NCI-H526 treated with DMSO at 0.1 percent for 48 hours (cell line): Measurements from ENCODE around the gene SRGAP1.
A peak's percentile ranks its signal among the peaks of the same experiment; 100 is the strongest.

Source experiments
- DNase-seq: peaks from one replicate; lab custom pipeline; 2025; lab: John Stamatoyannopoulos, UW

Gene SRGAP1

DNA sequence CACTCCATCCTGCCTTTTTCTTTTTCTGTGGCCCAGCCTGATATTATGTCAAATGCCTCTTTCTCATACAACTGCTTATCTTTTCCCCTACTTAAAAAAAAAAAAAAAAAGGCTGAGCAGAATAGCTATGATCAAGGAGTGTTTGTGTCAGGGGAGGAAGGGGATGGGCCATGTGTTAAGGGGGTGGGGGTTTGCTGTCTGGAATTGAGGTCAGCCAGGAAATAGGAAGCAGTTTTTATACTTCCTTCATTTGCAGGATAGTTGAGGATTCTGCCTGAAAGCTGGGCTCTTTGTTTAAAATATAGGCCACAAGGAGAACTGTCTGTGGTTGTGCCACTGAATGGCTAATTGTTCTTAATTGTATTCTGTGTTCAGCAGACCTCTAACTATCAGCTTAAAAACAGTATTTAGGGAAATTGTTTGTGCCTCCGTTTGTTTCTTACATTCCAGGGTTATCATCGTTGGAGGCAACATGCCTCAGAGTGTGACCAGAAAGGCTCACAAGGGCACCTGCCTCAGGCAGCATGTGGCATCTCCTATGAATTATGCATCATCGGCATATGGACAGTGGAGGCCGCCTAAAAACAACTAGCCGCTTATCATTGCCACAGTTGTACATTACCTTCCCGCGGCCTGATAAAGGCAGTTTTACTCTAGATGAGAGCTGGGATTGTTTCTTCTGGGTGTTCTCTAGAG is 96.0 kb downstream of the SRGAP1 start:
- DNase-seq = peak; percentile 74

DNA sequence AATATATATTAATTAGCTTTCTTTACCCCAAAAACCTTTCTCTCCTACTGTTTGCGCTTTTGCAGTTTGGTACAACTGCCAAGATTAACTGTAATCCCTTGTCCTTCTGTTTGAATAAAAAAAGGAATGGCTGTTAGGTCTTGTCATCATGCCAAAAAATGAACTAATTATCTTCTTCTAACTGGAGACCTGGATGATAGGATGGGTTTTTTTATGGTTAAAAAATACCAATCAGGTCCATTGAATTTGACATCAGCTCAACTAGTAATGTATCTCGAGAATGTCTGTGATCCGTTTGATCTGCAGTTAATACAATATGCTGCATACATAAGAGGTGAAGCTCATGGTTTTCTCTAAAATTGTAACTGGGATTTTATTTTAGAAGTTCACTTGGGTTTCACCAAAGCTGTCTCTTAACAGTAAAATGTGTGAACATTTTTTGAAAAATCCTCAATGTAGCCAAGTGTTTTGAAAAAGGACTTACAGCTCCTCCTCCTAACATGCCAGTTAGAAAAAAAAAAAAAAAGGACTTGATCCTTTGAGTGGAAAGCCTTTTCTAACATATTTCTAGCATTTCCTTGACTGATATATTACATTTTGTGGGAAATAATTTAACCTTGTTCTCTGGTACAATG is 96.8 kb downstream of the SRGAP1 start:
- DNase-seq = no peak

DNA sequence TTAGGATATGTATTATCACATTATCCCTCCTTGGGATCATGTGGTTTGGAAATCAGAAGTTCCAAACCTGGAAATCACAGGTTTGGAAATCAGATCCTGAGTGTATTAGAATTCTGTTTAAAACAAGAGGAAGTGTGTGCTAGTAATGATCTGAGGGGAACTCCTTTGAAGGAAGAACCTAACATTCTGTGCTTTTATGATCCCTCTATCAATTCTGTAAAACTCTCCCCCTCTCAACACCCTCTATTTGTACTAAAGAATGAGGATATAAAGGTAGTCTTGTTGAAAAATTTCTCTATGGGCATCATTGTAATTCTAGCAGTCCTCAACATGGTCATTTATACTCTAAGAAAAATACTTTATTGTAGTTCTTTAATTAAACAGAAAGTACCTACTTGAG is 97.4 kb downstream of the SRGAP1 start:
- no peak for DNase-seq

DNA sequence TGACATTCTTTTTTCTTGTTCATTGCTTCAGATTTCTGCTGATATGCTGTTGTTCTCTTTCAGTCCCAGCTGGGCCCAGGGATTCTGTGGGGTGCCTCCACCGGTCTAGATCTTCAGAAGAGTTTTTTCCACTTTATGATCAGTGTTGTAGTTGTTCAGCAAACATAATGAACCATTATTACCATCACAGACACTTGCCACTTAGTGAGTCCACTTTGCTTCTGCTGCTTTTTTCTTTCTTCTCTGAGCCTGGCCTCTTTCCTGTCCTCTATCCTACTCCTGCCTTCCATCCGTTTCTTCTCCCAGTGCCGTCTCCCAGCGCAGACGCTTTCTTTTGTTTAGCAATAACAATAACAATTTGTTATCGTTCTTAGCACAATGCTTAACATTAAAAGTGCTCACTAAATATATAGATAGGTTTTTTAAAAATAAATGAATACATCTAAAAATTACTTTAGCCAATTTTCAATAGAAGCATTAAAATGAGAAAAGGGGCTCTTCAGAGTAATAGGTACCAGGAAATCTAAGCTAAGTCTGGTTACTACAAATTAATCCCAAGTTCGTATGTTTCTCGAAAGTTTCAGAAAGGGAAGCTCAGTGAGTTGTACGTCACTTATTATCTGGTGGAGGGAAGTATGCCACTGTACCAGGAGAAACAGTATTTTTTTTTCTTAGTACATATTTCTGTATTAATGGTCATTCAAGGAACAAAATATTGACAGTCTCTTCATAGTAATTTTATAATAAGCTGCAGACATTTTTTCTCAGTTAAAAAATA is 98.2 kb downstream of the SRGAP1 start:
- DNase-seq = no peak

DNA sequence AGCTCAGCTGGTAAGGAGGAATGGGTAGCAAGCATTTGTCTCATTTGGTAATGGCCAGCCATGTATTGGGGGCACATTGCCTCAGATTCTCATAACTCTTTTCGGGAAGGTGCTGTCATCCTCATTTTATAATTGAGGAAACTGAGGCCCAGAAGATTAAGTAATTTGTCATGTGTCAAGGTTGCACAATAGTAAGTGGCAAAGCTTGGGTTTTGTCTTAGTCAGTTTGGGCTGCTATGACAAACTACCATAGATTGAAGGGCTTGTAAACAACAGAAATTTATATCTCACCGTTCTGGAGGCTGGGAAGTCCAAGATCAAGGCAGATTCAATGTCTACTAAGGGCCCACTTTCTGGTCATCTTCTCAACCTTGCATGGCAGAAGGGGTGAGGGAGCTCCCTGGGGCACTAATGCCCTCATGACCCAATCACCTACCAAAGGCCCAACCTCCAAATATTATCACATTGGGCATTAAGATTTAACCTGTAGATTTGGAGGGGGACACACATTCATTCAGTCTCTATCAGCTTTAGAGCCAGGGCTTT is 99.6 kb downstream of the SRGAP1 start:
- DNase-seq = no peak

DNA sequence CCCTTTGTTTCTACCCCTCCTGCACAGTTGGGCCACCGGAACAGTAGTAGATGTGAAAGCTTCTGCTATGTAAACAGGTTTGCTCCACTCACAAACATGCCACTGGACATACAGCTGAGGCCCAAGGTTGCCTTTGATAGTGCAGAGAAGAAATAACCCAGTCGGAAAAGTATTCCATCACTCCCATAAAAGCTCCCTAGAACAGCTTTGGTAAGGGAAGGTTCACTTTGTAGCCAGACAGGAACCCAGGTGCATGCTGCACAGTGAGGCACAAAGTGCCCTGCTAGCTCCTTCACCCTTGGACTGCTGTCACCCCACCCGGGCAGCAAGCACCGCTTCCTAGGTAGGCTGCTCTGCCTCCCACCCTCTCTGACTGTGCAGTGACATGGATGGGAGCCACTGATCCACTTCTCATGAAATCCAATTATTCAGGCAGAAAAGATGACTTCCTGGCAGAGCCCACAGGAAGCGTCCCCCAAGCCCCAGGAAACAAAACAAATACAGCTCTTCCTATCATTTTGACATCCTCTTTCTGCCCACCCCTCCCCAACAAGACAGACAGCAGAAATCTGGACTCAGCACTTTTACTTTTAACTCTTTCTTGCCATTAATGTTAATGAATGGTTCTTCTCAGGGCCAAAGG is 100.2 kb downstream of the SRGAP1 start:
- no peak for DNase-seq

DNA sequence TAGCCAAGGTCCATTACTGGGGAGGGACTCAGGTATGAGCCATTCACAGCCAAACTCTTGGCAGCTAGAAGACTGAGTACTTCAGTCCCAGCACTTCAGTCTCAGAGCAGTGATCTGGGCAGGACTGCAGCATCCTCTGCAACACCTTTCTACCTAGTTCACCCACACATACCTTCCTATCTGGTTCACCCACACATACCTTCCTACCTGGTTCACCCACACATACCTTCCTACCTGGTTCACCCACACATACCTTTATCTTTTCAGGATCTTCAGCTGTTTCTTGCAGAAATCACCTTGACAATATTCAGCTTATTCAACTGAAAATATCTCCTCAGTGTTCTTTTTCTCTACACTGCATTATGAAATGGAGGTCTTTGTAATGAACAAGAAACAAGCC is 101.3 kb downstream of the SRGAP1 start:
- DNase-seq = no peak

DNA sequence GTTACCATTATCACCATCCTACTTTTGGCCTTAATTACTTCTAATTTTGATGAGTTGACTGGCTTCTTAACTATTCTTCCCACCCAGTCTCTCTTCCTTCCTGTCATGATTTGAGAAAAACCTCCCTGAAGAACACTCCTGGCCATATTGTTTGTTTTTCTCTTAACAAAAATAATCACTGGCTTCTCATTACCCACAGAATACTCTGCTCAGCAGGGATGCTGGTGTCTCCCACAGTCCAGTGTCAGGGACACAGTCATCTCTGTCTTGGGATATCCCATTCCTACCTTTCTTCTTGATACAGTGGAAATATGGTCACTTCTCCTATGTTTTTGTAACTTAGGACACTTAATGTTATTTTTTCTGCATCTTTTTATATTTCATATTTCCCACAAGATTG is 103.7 kb downstream of the SRGAP1 start:
- DNase-seq = no peak

DNA sequence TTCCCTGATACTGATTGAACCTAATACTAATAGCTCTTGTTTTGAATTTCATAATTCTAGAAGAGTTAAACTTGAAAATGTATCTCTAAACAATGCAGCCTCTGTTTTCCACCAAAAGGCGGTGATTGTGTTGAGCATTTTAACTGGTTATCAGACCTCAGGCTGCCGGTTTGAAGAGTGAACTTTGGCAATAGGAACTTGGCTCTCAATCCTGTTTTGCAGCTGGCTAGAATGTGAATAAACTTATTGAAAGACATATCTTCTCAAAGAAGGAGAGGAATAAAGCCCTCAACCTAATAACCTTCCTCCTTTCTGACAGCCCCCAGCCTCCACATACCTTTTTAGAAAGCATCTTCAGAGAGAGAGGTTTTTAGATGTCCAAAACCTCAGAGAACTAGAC is 105.4 kb downstream of the SRGAP1 start:
- DNase-seq = no peak

DNA sequence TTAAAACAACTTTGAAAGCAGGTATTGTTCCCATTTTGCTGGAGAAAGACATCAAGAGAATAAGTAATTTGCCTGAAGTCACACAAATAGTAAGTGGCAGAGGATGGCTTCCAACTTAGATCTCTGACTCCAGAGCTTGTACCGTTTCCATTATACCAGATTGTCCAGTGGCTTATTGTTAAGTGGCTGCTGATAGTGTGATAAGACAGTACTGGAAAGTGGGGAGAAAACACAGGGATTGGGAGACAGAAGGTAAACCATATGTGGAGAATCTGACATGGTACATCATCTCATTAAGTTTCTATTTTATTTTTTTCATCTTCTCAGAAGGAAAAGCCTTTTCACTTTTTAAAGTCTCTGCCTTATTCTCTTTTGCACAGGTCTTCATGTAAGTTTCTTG is 108.5 kb downstream of the SRGAP1 start:
- DNase-seq = no peak

DNA sequence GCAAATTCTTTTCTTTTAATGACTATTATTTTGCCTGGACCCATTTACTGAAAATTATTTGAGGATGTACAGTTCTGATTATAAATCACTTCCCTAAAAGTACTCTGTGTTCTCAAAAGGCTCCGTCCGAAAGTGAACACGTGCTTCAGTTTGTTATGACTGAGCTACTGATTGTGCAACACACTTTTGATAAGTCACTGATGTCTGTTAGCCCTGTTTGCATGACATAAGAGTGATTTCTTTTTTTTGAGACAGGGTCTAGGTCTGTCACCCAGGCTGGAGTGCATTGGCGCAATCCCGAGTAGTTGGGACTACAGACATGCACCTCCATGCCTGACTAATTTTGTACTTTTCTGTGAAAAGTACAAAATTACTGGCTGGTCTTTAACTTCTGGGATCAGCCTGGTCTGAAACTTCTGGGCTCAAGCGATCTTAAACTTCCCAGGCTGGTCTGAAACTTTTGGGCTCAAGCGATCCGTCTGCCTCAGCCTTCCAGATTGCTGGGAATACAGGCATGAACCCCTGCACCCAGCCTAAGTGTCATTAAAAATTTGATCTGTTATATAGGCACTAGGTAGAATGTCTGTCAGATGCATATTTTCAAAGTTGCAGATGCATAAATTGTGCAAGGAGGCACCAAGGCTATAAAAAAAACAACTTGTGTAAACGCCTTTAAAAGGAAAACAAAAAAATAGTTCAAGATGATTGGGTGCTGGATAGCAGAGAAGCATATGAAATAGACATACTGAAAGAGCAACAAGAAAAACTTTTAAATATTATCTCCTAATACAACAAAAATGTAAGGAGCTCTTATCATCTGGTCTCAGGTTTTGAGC is 111.5 kb downstream of the SRGAP1 start:
- DNase-seq = no peak

DNA sequence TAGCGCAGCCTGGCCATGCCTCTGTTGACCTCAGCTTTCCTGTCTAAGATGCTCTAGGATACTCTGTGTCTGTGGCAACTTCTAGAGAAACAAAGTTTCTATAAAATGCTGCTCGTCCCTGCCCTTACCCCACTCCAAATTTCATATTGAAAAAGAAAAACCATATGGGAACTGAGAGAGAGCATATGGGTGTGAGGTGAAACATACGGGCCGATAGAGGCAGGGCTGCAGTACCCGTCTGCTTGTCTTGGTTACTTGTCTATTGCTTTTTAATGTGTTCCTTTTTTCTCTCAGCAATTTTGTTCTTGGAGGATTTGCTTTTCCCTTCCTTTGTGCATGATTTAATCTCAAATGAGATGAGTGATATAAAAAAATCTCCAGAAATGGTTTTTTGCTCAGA is 113.0 kb downstream of the SRGAP1 start:
- no peak for DNase-seq

DNA sequence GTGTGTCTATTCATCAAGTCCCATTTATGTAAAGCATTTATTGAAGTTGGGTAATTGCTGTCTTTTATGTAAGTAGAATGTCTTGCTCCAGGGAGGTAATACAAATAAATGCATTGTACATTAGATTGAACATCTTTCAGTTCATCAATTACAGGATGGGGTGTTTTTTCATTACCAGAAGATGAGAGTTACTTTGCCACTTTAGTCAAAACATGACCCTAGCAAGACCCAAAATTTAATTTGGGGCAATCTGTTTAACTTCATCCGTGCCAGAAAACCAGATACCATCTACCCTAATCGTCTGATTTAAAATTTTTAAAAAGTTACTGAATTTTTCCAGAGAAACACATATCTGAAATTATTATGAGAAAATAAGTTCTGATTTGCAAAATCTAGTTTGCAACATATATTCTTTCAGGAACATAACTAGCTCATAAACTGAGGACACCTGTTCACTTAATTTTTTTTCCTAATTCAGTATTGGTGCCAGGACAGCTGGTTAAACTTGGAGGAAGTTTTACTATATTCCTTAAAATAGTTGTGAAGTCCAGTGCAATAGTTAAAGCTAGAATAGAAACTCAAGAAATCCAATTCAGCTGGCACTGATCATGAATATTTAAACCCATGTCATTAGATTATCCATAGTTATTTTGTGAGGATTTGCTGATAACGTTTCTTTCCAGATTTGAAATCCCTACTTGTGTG is 114.5 kb downstream of the SRGAP1 start:
- no peak for DNase-seq

DNA sequence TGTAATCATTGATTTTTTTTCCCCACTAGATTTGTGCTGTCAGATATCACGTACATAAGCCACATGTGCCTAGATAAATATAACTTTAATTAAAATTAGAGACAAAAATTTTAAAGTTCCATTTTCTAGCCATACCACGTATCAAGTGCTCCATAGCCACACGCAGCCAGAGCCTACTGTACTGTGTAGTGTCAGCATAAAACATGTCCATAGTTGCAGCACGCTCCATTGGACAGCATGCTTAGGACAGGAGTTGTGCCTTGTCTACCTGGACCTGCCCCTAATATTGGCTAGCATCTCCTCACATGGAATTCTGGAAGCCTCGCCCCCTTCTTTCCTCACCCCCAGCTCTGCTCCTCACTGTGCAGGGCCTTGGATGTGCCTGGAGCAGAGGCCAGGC is 116.5 kb downstream of the SRGAP1 start:
- no peak for DNase-seq

DNA sequence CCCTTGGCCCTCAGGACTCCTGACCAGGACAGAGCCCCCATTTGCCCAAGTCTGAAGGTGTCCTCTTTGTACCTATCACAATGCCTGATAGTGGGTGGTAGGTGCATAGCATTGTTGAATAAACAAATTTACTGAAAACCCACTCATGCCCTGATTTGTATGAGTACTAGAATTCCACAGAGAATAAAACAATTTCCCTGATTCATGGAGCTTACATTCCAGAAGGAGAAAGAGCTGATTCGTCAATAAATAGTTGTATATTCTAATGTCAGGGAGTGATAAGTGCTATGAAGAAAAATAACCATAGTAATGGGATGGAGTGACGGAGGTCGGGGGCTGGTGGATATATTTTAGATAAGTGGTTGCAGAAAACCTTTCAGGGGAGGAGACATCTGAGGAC is 117.0 kb downstream of the SRGAP1 start:
- DNase-seq = no peak

DNA sequence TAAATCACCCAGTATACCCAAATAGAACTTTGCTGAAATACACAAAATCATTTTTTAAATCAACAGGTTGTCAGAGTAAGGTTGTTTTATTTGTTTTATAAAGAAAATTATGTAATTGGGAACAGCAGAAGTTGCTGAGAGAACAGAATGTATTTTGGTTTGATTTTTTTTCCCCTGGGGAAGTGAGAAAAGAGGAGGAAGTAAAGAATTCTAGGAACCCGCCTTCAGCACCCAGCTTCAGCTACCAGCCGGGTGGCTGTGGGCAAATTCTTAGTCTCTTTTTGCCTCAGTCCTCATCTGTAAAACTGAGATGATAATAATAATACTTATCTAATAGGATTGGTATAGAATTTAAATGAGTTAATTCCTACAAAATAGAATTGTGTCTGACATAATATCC is 119.4 kb downstream of the SRGAP1 start:
- DNase-seq = no peak

DNA sequence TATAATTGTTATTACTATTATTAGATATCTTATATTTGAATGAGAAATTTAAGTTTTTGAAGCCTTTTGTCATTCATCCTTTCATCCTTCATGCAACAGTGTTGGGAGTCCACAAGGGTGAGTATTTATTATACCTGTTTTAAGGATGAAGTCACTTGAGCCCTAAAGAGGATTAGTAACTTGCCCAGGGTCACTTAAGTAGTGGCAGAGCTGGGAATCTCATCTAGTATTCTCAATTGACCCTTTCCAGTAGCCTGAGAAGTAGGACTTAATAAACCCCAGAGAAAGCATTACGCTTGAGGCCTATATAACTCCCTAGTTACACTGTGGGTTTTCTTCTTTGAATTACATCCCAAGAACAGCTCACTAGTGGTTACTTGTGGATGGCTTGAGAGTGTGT is 119.8 kb downstream of the SRGAP1 start:
- DNase-seq = no peak

DNA sequence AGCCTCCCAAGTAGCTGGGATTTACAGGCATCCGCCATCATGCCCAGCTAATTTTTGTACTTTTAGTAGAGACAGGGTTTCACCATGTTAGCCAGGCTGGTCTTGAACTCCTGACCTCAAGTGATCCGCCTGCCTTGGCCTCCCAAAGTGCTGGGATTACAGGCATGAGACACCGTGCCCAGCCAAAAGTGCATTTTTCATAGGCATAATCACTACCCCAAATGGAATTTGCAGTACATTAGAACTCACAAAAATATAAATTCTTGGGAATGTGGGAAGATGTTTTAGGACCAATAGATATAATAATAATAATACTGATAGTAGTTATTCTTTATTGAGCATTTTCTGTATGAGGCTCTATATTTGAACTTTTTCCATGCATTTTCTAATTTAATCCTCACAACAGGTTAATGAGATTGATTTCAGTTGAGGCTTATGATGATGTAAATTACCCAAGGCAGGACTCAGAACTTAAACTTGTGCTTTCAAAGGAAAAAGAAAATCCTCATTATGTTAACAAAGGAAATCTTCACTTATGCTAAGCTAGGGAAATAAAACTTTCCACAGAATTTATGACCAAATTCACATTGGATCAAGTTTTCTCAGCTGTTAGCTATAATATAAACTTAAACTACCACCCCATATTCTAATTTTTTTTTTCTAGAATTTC is 121.6 kb downstream of the SRGAP1 start:
- DNase-seq = no peak

DNA sequence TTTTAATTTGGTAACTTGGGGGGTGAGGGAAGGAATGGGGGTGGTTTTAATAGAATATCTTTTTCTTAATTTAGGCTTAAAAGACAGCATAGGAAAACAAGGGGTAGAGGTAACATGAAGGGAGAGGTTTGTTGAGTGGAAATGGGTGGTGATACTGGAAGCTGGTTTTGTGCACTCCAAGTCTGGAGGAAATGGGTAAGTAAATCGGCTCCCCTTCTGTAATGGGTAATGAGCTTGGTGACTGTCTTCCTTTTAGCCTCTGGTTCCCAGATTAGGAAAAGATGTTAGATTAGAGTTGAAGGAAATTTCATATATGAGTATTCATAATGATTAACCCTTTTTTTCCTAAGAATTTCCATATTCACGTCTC is 122.1 kb downstream of the SRGAP1 start:
- no peak for DNase-seq

DNA sequence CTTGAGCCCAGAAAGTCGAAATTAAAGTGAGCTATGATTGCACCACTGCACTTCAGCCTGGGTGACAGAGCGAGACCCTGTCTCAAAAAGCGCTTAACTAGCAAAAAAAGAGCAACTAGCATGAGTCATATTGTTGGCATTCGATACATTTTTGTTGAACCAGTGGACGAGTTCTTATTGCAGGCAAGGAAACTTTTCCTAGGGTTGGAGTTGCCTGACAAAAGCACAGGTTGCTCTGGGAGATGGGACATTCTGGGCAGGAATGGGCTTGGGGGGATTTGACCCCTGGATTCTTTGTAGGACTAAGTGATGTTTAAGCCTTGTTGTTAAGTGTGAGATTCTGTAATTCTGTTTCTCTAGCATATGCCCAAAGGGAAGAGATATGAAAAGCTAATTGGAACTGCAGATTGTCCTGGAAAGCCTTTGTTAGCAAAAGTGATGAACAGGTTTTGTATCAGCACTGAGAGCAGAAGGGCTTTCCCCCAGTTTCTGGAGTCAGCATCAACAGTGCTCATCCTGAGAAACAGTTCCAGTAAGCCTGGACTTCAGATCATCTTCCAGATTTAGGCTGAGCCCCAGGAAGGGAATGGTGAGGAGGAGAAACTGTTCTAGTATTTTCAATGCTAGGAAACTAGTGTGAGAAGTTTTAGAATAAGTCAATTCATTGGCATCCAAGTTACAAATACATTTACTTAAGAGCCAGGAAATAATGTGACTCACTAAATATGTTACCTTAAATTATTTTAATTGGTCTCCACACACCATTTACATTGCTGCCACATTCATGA is 123.1 kb downstream of the SRGAP1 start:
- no peak for DNase-seq
